PC-3 (cell line): ENCODE data around the gene PTAFR. TPM values are rescaled to one million over a fixed set of nuclear protein-coding genes. Genes with fewer than 3 reads are reported as not detected.

ENCODE experiments used
- ATAC-seq: fragments of 200-7000 bp; cut with Tn5 transposase; 2 replicates; pipeline ENCODE4 v1.9.1; 2020; ENCODE audit warnings: mild to moderate bottlenecking, moderate library complexity
- BruUV-seq: library from RNA; stranded (reverse); fragments of 400-500 nt; replicated peaks from 2 replicates; lab custom pipeline; 2021; lab: Mats Ljungman, UMichigan
- CTCF ChIA-PET: fragments of 300-600 bp; sonication (Branson Sonifier 250); formaldehyde crosslinking; loops from one replicate; lab custom pipeline; 2022; ENCODE audit warnings: antibody characterized with exemption; lab: Charles Lee
- POLR2A ChIA-PET: fragments of 300-600 bp; sonication (Branson Sonifier 250); formaldehyde crosslinking; loops from one replicate; lab custom pipeline; 2022; ENCODE audit warnings: antibody characterized with exemption; ENCODE audit not compliant: unreplicated experiment; lab: Charles Lee
- DNase-seq: peaks from one replicate; pipeline ENCODE4 v3.0.0-alpha.2; 2015
- H2AFZ ChIP-seq: fragments of 300-600 bp; sonication (generic); 2 replicates; pipeline ENCODE4 v1.6.0; 2016; ENCODE audit warnings: antibody characterized with exemption, low read length
- H3F3A ChIP-seq: fragments of 300-600 bp; sonication (generic); one replicate; pipeline ENCODE4 v1.6.0; 2017; ENCODE audit warnings: antibody characterized with exemption, low read length, control low read depth, mild to moderate bottlenecking; ENCODE audit not compliant: unreplicated experiment
- H3K27ac ChIP-seq: fragments of 300-600 bp; sonication (generic); 2 replicates; pipeline ENCODE4 v1.5.1; 2016; ENCODE audit warnings: mild to moderate bottlenecking, low read length
- H3K27me3 ChIP-seq: fragments of 300-600 bp; sonication (generic); 2 replicates; pipeline ENCODE4 v1.6.1; 2016; ENCODE audit warnings: low read length, mixed read lengths
- H3K36me3 ChIP-seq: fragments of 300-600 bp; sonication (generic); 2 replicates; pipeline ENCODE4 v1.6.1; 2016; ENCODE audit warnings: low read depth, mixed run types, low read length, mixed read lengths
- H3K4me1 ChIP-seq: fragments of 300-600 bp; sonication (generic); 2 replicates; pipeline ENCODE4 v1.5.1; 2016; ENCODE audit warnings: low read length; ENCODE audit not compliant: insufficient read depth
- H3K4me2 ChIP-seq: fragments of 300-600 bp; sonication (generic); 2 replicates; pipeline ENCODE4 v1.6.0; 2016; ENCODE audit warnings: low read length
- H3K4me3 ChIP-seq: fragments of 300-600 bp; sonication (generic); 2 replicates; pipeline ENCODE4 v1.5.1; 2016; ENCODE audit warnings: mild to moderate bottlenecking, low read length, mixed read lengths
- H3K79me2 ChIP-seq: fragments of 300-600 bp; sonication (generic); 2 replicates; pipeline ENCODE4 v1.6.1; 2017; ENCODE audit warnings: low read length, mixed read lengths
- H3K9ac ChIP-seq: fragments of 300-600 bp; sonication (generic); 2 replicates; pipeline ENCODE4 v1.6.0; 2016; ENCODE audit warnings: mild to moderate bottlenecking, low read length
- H3K9me2 ChIP-seq: fragments of 300-600 bp; sonication (generic); replicated peaks from 2 replicates; pipeline ENCODE4 v1.6.1; 2016; ENCODE audit warnings: mixed run types, low read length, mixed read lengths
- H3K9me3 ChIP-seq: fragments of 300-600 bp; sonication (generic); 2 replicates; pipeline ENCODE4 v1.6.1; 2016; ENCODE audit warnings: low read length, mixed read lengths
- H4K20me1 ChIP-seq: fragments of 300-600 bp; sonication (generic); 2 replicates; pipeline ENCODE4 v1.6.1; 2016; ENCODE audit warnings: low read length, mixed read lengths
- CTCF ChIP-seq: fragments of 300-600 bp; sonication (generic); conservative IDR thresholded peaks from 2 replicates; pipeline ENCODE4 v1.5.1; 2017; ENCODE audit warnings: antibody characterized with exemption, low read depth, mild to moderate bottlenecking, low read length
- EZH2 ChIP-seq: fragments of 300-600 bp; sonication (generic); IDR thresholded peaks from one replicate; pipeline ENCODE4 v1.6.1; 2017; ENCODE audit warnings: antibody characterized with exemption, mild to moderate bottlenecking, low read length; ENCODE audit not compliant: unreplicated experiment
- EZH2phosphoT487 ChIP-seq: fragments of 300-600 bp; sonication (generic); IDR thresholded peaks from 2 replicates; pipeline ENCODE4 v1.6.1; 2018; ENCODE audit warnings: mild to moderate bottlenecking, antibody characterized with exemption, low read length, borderline replicate concordance
- intact Hi-C: fragments of 100-400 bp; cut with micrococcal nuclease; formaldehyde crosslinking; loops from 2 replicates; pipeline ENCODE4 v1.9.0; 2023
- total RNA-seq: library from RNA; depleted of rRNA; stranded (reverse); fragments of >200 nt; gene quantifications from 2 replicates; pipeline ENCODE4 v1.2.3, GENCODE V29; 2014

PTAFR gene
- total RNA-seq, 1 experiment from 2014 or later = 3.9 TPM

- Histone ChIP-seq H3K4me1 (peaks cover 8% of the 10 kb centered on the region), H3K27me3 (no peaks in the 10 kb centered on the region), H3K27ac (no peak overlapping the region), H3K9ac (no peak overlapping the region), H3K9me3 (no peaks in the 10 kb centered on the region), H3K36me3 (no peaks in the 10 kb centered on the region), H2AFZ (no peak overlapping the region), H3K79me2 (no peaks in the 10 kb centered on the region), H3K4me3 (no peak overlapping the region), H3K9me2 (no peaks in the 10 kb centered on the region), H3K4me2 (no peak overlapping the region), H4K20me1 (no peaks in the 10 kb centered on the region), H3F3A (no peaks in the 10 kb centered on the region)
- DNase-seq (no peak), ATAC-seq (no peak)
- CTCF ChIA-PET = no interaction called here
- intact Hi-C loops = no loop called here
- no peak for TF ChIP-seq EZH2phosphoT487
- no peak for TF ChIP-seq CTCF
- BruUV-seq = no TSS peak
- POLR2A ChIA-PET = no interaction called here
Observed at GRCh38 chr1:28163496-28164161, 12.9 kb downstream of the PTAFR start.

GRCh38 chr1:28162151-28162550, 14.3 kb downstream of the PTAFR start:
- Histone ChIP-seq H3K9me2 (no peaks in the 10 kb centered on the region), H3K36me3 (no peaks in the 10 kb centered on the region), H3K9ac (no peak overlapping the region), H3K27me3 (no peaks in the 10 kb centered on the region), H3K4me2 (no peak overlapping the region), H3K79me2 (no peaks in the 10 kb centered on the region), H3K27ac (no peak overlapping the region), H3K4me1 (peaks cover 8% of the 10 kb centered on the region), H3K4me3 (no peak overlapping the region), H2AFZ (no peak overlapping the region), H3F3A (no peaks in the 10 kb centered on the region), H4K20me1 (no peaks in the 10 kb centered on the region), H3K9me3 (no peaks in the 10 kb centered on the region)
- TF ChIP-seq EZH2 = no peak
- no peak for TF ChIP-seq CTCF
- TF ChIP-seq EZH2phosphoT487 = no peak
- BruUV-seq = no TSS peak
- no peak for DNase-seq
- intact Hi-C loops = no loop called here
- no peak for ATAC-seq
- CTCF ChIA-PET = interaction anchor here (0.7 kb wide), 1 partner anchor 32 kb away, joined by 4 read pairs; no protein-coding TSS in a partner anchor
- POLR2A ChIA-PET = no interaction called here

- no peak for ATAC-seq
- H3K27me3 ChIP-seq = no peaks in the 10 kb centered on the region
- no peak overlapping the region for H3K4me3 ChIP-seq
- ChIA-PET CTCF (interaction anchor here (0.7 kb wide), 1 partner anchor 32 kb away, joined by 4 read pairs; no protein-coding TSS in a partner anchor), POLR2A (no interaction called here)
- DNase-seq = no peak
- no peaks in the 10 kb centered on the region for H3K36me3 ChIP-seq
- H3K9me2 ChIP-seq = no peaks in the 10 kb centered on the region
- intact Hi-C loops = no loop called here
- BruUV-seq = no TSS peak
- H3K79me2 ChIP-seq = no peaks in the 10 kb centered on the region
- H3K4me2 ChIP-seq = no peak overlapping the region
- H2AFZ ChIP-seq = no peak overlapping the region
- peaks cover 8% of the 10 kb centered on the region for H3K4me1 ChIP-seq
- H3K9me3 ChIP-seq = no peaks in the 10 kb centered on the region
- no peak overlapping the region for H3K27ac ChIP-seq
- H4K20me1 ChIP-seq = no peaks in the 10 kb centered on the region
- no peak overlapping the region for H3K9ac ChIP-seq
- H3F3A ChIP-seq = no peaks in the 10 kb centered on the region
- TF ChIP-seq CTCF = no peak
- no peak for TF ChIP-seq EZH2phosphoT487
- TF ChIP-seq EZH2 = no peak
Observed at GRCh38 chr1:28161751-28162150, 14.7 kb downstream of the PTAFR start.
